IgD-negative memory B cell (primary cell): ENCODE data around the gene APOO. TPM values are rescaled to one million over a fixed set of nuclear protein-coding genes. Genes with fewer than 3 reads are reported as not detected.

Source experiments
- H3K27ac Mint-ChIP-seq, 3 donors: one replicate each; pipeline ENCODE4 v1.8.0; 2020 to 2022; ENCODE audit warnings: mild to moderate bottlenecking in 3 of 3, mixed read lengths in 3 of 3, moderate library complexity in 1 of 3
- H3K27me3 Mint-ChIP-seq: one replicate; pipeline ENCODE4 v1.8.0; 2021; ENCODE audit warnings: mixed read lengths
- H3K36me3 Mint-ChIP-seq: one replicate; pipeline ENCODE4 v1.8.0; 2020; ENCODE audit warnings: mild to moderate bottlenecking, mixed read lengths
- H3K4me1 Mint-ChIP-seq, 3 donors: one replicate each; pipeline ENCODE4 v1.8.0; 2020 to 2022; ENCODE audit warnings: mixed read lengths in 3 of 3, mild to moderate bottlenecking in 1 of 3
- H3K4me3 Mint-ChIP-seq, 4 donors: one replicate each; pipeline ENCODE4 v1.8.0; 2020 to 2022; ENCODE audit warnings: mild to moderate bottlenecking in 4 of 4, mixed read lengths in 4 of 4, moderate library complexity in 3 of 4
- H3K9me3 Mint-ChIP-seq, 3 donors: one replicate each; pipeline ENCODE4 v1.8.0; 2020 to 2021; ENCODE audit warnings: mixed read lengths in 3 of 3, mild to moderate bottlenecking in 1 of 3
- polyA plus RNA-seq: library from polyadenylated mRNA; unstranded; fragments of 300-500 nt; fragmentation: Illumina TruSeq; gene quantifications from one replicate; pipeline ENCODE4 v1.2.3, GENCODE V29; 2021

The APOO gene
- polyA plus RNA-seq: 18.1 TPM

- peaks cover 2% of the 10 kb centered on the region for H3K27me3 Mint-ChIP-seq
- H3K36me3 Mint-ChIP-seq: no peaks in the 10 kb centered on the region
- peaks cover 0 to 2% (median 0%) of the 10 kb centered on the region in 3 donors for H3K9me3 Mint-ChIP-seq
- peaks cover 5 to 12% (median 10%) of the 10 kb centered on the region in 3 donors for H3K4me1 Mint-ChIP-seq
- peak within 1 kb of the TSS; percentile 82 to 98 (median 89) for H3K4me3 Mint-ChIP-seq
- H3K27ac Mint-ChIP-seq: peak within 1 kb of the TSS; percentile 88 to 98 (median 92)
These were observed at the start of gene APOO, which contains the start of gene CXorf58 for GRCh38 chrX:23907498-23908218. APOO (minus strand) TSS chrX:23907938; CDS start chrX:23907702, 236 bp downstream. CXorf58 (plus strand) TSS chrX:23908006; CDS start chrX:23910303, 2,297 bp downstream.

GRCh38 chrX:23954396-23954795 is 46.7 kb upstream of the APOO start:
- Mint-ChIP-seq H3K4me3 (no peak overlapping the region), H3K4me1 (peaks cover 6 to 7% (median 7%) of the 10 kb centered on the region in 3 donors), H3K36me3 (peaks cover 1% of the 10 kb centered on the region), H3K9me3 (peaks cover 0 to 2% (median 0%) of the 10 kb centered on the region in 3 donors), H3K27ac (peak overlapping the region in 1 of 3 donors; percentile 39), H3K27me3 (no peaks in the 10 kb centered on the region)

GRCh38 chrX:23953908-23954269 is 46.2 kb upstream of the APOO start:
- H3K4me1 Mint-ChIP-seq: peaks cover 6 to 7% (median 7%) of the 10 kb centered on the region in 3 donors
- peaks cover 1% of the 10 kb centered on the region for H3K36me3 Mint-ChIP-seq
- peaks cover 0 to 2% (median 0%) of the 10 kb centered on the region in 3 donors for H3K9me3 Mint-ChIP-seq
- peak overlapping the region; percentile 1 to 92 (median 77) for H3K4me3 Mint-ChIP-seq
- H3K27me3 Mint-ChIP-seq: no peaks in the 10 kb centered on the region
- peak overlapping the region in 2 of 3 donors; percentile 13 to 64 for H3K27ac Mint-ChIP-seq

GRCh38 chrX:23952984-23953907 is 45.5 kb upstream of the APOO start:
- Mint-ChIP-seq H3K4me1 (peaks cover 6 to 7% (median 7%) of the 10 kb centered on the region in 3 donors), H3K36me3 (peaks cover 1% of the 10 kb centered on the region), H3K27ac (peak overlapping the region; percentile 13 to 82 (median 29)), H3K4me3 (peak overlapping the region; percentile 1 to 92 (median 77)), H3K9me3 (peaks cover 0 to 2% (median 0%) of the 10 kb centered on the region in 3 donors), H3K27me3 (no peaks in the 10 kb centered on the region)

- H3K27me3 Mint-ChIP-seq: peaks cover 3% of the 10 kb centered on the region
- H3K9me3 Mint-ChIP-seq: no peaks in the 10 kb centered on the region
- H3K4me1 Mint-ChIP-seq: peaks cover 6 to 7% (median 7%) of the 10 kb centered on the region in 3 donors
- H3K36me3 Mint-ChIP-seq: peaks cover 1% of the 10 kb centered on the region
- peak overlapping the region in 1 of 3 donors; percentile 29 for H3K27ac Mint-ChIP-seq
- H3K4me3 Mint-ChIP-seq: no peak overlapping the region
These were observed 44.7 kb upstream of the APOO start for GRCh38 chrX:23952391-23952790.

- Mint-ChIP-seq H3K4me3 (no peak overlapping the region), H3K36me3 (no peaks in the 10 kb centered on the region), H3K27ac (no peak overlapping the region), H3K4me1 (no peaks in the 10 kb centered on the region), H3K27me3 (peaks cover 14% of the 10 kb centered on the region), H3K9me3 (peaks cover 0 to 2% (median 0%) of the 10 kb centered on the region in 3 donors)
These were observed 37.5 kb upstream of the APOO start for GRCh38 chrX:23945206-23945605.

- no peak overlapping the region for H3K27ac Mint-ChIP-seq
- H3K9me3 Mint-ChIP-seq: peaks cover 0 to 2% (median 0%) of the 10 kb centered on the region in 3 donors
- no peaks in the 10 kb centered on the region for H3K4me1 Mint-ChIP-seq
- H3K4me3 Mint-ChIP-seq: no peak overlapping the region
- H3K27me3 Mint-ChIP-seq: peaks cover 14% of the 10 kb centered on the region
- no peaks in the 10 kb centered on the region for H3K36me3 Mint-ChIP-seq
These were observed 36.5 kb upstream of the APOO start for GRCh38 chrX:23944234-23944633.

- H3K4me3 Mint-ChIP-seq: no peak overlapping the region
- no peaks in the 10 kb centered on the region for H3K4me1 Mint-ChIP-seq
- H3K36me3 Mint-ChIP-seq: no peaks in the 10 kb centered on the region
- no peak overlapping the region for H3K27ac Mint-ChIP-seq
- H3K27me3 Mint-ChIP-seq: peaks cover 2% of the 10 kb centered on the region
- H3K9me3 Mint-ChIP-seq: peaks cover 0 to 2% (median 0%) of the 10 kb centered on the region in 3 donors
These were observed 31.5 kb upstream of the APOO start for GRCh38 chrX:23939203-23939602.

GRCh38 chrX:23938690-23939089 is 31.0 kb upstream of the APOO start:
- Mint-ChIP-seq H3K27me3 (peaks cover 2% of the 10 kb centered on the region), H3K4me1 (no peaks in the 10 kb centered on the region), H3K9me3 (peaks cover 0 to 2% (median 0%) of the 10 kb centered on the region in 3 donors), H3K4me3 (no peak overlapping the region), H3K36me3 (no peaks in the 10 kb centered on the region), H3K27ac (no peak overlapping the region)

GRCh38 chrX:23937100-23937499 is 29.4 kb upstream of the APOO start:
- Mint-ChIP-seq H3K9me3 (no peaks in the 10 kb centered on the region), H3K27me3 (no peaks in the 10 kb centered on the region), H3K36me3 (no peaks in the 10 kb centered on the region), H3K4me1 (peaks cover 0 to under 1% (median 0%) of the 10 kb centered on the region in 3 donors), H3K27ac (no peak overlapping the region), H3K4me3 (peak overlapping the region in 1 of 4 donors; percentile 13)

GRCh38 chrX:23936180-23936579 is 28.4 kb upstream of the APOO start:
- Mint-ChIP-seq H3K4me3 (no peak overlapping the region), H3K9me3 (no peaks in the 10 kb centered on the region), H3K27me3 (no peaks in the 10 kb centered on the region), H3K36me3 (no peaks in the 10 kb centered on the region), H3K27ac (no peak overlapping the region), H3K4me1 (peaks cover 0 to 4% (median 1%) of the 10 kb centered on the region in 3 donors)

- Mint-ChIP-seq H3K9me3 (no peaks in the 10 kb centered on the region), H3K36me3 (no peaks in the 10 kb centered on the region), H3K27ac (no peak overlapping the region), H3K4me1 (peaks cover 2 to 4% (median 4%) of the 10 kb centered on the region in 3 donors), H3K27me3 (no peaks in the 10 kb centered on the region), H3K4me3 (no peak overlapping the region)
These were observed 27.4 kb upstream of the APOO start for GRCh38 chrX:23935106-23935505.

GRCh38 chrX:23932046-23932445 is 24.3 kb upstream of the APOO start:
- H3K36me3 Mint-ChIP-seq: no peaks in the 10 kb centered on the region
- H3K27me3 Mint-ChIP-seq: no peaks in the 10 kb centered on the region
- no peak overlapping the region for H3K27ac Mint-ChIP-seq
- H3K4me1 Mint-ChIP-seq: peaks cover 2 to 4% (median 4%) of the 10 kb centered on the region in 3 donors
- H3K4me3 Mint-ChIP-seq: no peak overlapping the region
- H3K9me3 Mint-ChIP-seq: no peaks in the 10 kb centered on the region

GRCh38 chrX:23930894-23931604 is 23.3 kb upstream of the APOO start:
- Mint-ChIP-seq H3K4me1 (peaks cover 2 to 4% (median 4%) of the 10 kb centered on the region in 3 donors), H3K4me3 (no peak overlapping the region), H3K9me3 (no peaks in the 10 kb centered on the region), H3K36me3 (no peaks in the 10 kb centered on the region), H3K27ac (no peak overlapping the region), H3K27me3 (no peaks in the 10 kb centered on the region)
